Fibroblast of lung (primary cell): ENCODE results near the gene MXI1. TPM values are rescaled to one million over a fixed set of nuclear protein-coding genes. Genes with fewer than 3 reads are reported as not detected.
A peak's percentile ranks its signal among the peaks of the same experiment; 100 is the strongest.

Experiments
- DNase-seq, 2 donors: peaks; one replicate each; pipeline versions ENCODE4 v3.0.0 to v3.0.0-alpha.2; 2010; ENCODE audit warnings: low read depth in 2 of 2
- H2AFZ ChIP-seq: 2 replicates; pipeline ENCODE4 v1.5.1; 2012; ENCODE audit warnings: low read length, control low read depth, inconsistent platforms
- H3K27ac ChIP-seq: 2 replicates; pipeline ENCODE4 v1.5.1; 2011; ENCODE audit warnings: low read length, control low read depth; ENCODE audit not compliant: insufficient read depth
- H3K27me3 ChIP-seq: 2 replicates; pipeline ENCODE4 v1.5.1; 2011; ENCODE audit warnings: mild to moderate bottlenecking, low read length; ENCODE audit not compliant: control insufficient read depth, insufficient read depth
- H3K36me3 ChIP-seq: 2 replicates; pipeline ENCODE4 v1.5.1; 2011; ENCODE audit warnings: low read length; ENCODE audit not compliant: control insufficient read depth, insufficient read depth
- H3K4me1 ChIP-seq: 2 replicates; pipeline ENCODE4 v1.5.1; 2011; ENCODE audit warnings: low read length; ENCODE audit not compliant: control insufficient read depth, insufficient read depth; ENCODE audit errors: extremely low read depth
- H3K4me2 ChIP-seq: 2 replicates; pipeline ENCODE4 v1.5.1; 2011; ENCODE audit warnings: low read length, control low read depth; ENCODE audit not compliant: insufficient read depth; ENCODE audit errors: extremely low read depth
- H3K4me3 ChIP-seq, 4 experiments: fragments of 200-600 bp in 1 of 4; sonication (generic) in 1 of 4; replicated peaks in 1 of 4; 2 replicates each; pipeline ENCODE4 v1.5.1; 2011 to 2016; ENCODE audit warnings: low read length in 4 of 4, low read depth in 3 of 4, mild to moderate bottlenecking in 3 of 4, control low read depth in 2 of 4, inconsistent platforms in 1 of 4, mixed read lengths in 1 of 4; ENCODE audit not compliant: insufficient read depth in 1 of 4; ENCODE audit errors: control extremely low read depth in 1 of 4
- H3K79me2 ChIP-seq: 2 replicates; pipeline ENCODE4 v1.5.1; 2012; ENCODE audit warnings: mild to moderate bottlenecking, low read length, inconsistent platforms; ENCODE audit not compliant: control insufficient read depth, insufficient read depth
- H3K9ac ChIP-seq: 2 replicates; pipeline ENCODE4 v1.5.1; 2011; ENCODE audit warnings: mild to moderate bottlenecking, low read length, control low read depth; ENCODE audit not compliant: insufficient read depth
- H3K9me3 ChIP-seq: 2 replicates; pipeline ENCODE4 v1.5.1; 2012; ENCODE audit warnings: low read depth, low read length; ENCODE audit not compliant: control insufficient read depth, insufficient read depth
- H4K20me1 ChIP-seq: 2 replicates; pipeline ENCODE4 v1.5.1; 2011; ENCODE audit warnings: low read length; ENCODE audit not compliant: control insufficient read depth, insufficient read depth; ENCODE audit errors: extremely low read depth
- EZH2 ChIP-seq: IDR thresholded peaks from 2 replicates; pipeline ENCODE4 v1.5.1; 2012; ENCODE audit warnings: low read length, control low read depth, mild to moderate bottlenecking; ENCODE audit errors: missing control alignments
- polyA plus RNA-seq, 2 donors: library from polyadenylated mRNA; depleted of rRNA in 1 of 2; stranded (reverse) in 1 of 2; unstranded in 1 of 2; fragments of >200 nt; gene quantifications; 2 replicates each; pipeline ENCODE4 v1.2.1, GENCODE V29; 2011 to 2012; ENCODE audit warnings: missing spikeins in 1 of 2
- total RNA-seq: library from RNA; depleted of rRNA; stranded (reverse); fragments of >200 nt; gene quantifications from 2 replicates; pipeline ENCODE4 v1.2.1, GENCODE V29; 2014
- TF ChIP-seq, protein P1 (sequence below), 2 donors: IDR thresholded peaks in 1 of 2; conservative IDR thresholded peaks in 1 of 2; 1 replicate in 1 of 2; 2 replicates in 1 of 2; pipeline ENCODE4 v1.5.1; 2011 to 2012; ENCODE audit warnings: low read length in 2 of 2, control low read depth in 1 of 2, inconsistent platforms in 1 of 2, low read depth in 1 of 2, mild to moderate bottlenecking in 1 of 2

MXI1 gene
- total and polyA plus RNA-seq, 2 donors (not counting 1 experiment from before 2014, with no cell fraction given), result 18.7 to 40.1 TPM

DNA sequence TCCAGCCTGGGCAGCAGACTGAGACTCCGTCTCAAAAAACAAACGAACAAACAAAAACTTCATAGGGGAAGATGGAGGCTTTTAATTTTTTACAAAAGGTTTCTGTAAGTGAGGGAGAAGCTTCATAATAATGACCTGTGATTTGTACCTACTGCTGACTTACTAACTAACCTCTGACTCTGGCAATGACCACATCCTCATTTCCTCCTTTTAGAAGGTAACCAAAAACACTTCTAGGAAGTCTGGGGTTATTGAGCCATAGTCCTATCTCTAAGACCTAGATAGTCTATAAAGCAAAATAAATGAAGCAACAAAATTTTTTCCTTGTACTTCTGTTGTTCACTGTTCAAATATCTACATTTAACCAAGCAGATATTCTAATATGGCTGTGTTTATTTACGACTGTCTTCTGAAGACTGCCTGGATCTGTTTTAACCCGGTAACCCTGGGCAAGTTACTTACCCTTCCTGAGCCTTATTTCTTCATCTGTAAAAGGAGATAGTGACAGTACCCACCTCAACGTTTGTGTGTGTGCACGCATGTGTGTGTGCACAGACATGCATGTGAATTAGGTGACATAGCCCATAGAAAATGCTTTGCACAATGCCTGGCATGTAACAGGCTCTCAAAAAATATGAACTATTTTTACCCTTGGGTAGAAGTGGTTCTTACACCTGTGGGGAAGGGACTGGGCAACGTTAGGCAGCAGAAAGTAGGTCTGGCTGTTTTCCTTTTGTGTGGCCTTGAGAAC, 128.1 kb downstream of the MXI1 start:
- Histone ChIP-seq H3K4me1 (peaks cover 13% of the 10 kb centered on the region), H4K20me1 (no peaks in the 10 kb centered on the region), H3K36me3 (no peaks in the 10 kb centered on the region), H3K4me2 (peak overlapping the region; percentile 72), H3K4me3 (peak overlapping the region in 1 of 4 experiments; percentile 16), H2AFZ (no peak overlapping the region), H3K79me2 (no peaks in the 10 kb centered on the region), H3K9me3 (no peaks in the 10 kb centered on the region), H3K27me3 (no peaks in the 10 kb centered on the region), H3K27ac (peak overlapping the region; percentile 57), H3K9ac (no peak overlapping the region)
- TF ChIP-seq, protein P1, sequence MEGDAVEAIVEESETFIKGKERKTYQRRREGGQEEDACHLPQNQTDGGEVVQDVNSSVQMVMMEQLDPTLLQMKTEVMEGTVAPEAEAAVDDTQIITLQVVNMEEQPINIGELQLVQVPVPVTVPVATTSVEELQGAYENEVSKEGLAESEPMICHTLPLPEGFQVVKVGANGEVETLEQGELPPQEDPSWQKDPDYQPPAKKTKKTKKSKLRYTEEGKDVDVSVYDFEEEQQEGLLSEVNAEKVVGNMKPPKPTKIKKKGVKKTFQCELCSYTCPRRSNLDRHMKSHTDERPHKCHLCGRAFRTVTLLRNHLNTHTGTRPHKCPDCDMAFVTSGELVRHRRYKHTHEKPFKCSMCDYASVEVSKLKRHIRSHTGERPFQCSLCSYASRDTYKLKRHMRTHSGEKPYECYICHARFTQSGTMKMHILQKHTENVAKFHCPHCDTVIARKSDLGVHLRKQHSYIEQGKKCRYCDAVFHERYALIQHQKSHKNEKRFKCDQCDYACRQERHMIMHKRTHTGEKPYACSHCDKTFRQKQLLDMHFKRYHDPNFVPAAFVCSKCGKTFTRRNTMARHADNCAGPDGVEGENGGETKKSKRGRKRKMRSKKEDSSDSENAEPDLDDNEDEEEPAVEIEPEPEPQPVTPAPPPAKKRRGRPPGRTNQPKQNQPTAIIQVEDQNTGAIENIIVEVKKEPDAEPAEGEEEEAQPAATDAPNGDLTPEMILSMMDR (conservative IDR thresholded peaks at IDR 0.05 in 1 of 2, IDR thresholded peaks at IDR 0.05 in 1 of 2; ENCODE audit: low read depth in 1 of 2, low read length in 2 of 2), result no peak
- TF ChIP-seq EZH2, result no peak
- no peak for DNase-seq

DNA sequence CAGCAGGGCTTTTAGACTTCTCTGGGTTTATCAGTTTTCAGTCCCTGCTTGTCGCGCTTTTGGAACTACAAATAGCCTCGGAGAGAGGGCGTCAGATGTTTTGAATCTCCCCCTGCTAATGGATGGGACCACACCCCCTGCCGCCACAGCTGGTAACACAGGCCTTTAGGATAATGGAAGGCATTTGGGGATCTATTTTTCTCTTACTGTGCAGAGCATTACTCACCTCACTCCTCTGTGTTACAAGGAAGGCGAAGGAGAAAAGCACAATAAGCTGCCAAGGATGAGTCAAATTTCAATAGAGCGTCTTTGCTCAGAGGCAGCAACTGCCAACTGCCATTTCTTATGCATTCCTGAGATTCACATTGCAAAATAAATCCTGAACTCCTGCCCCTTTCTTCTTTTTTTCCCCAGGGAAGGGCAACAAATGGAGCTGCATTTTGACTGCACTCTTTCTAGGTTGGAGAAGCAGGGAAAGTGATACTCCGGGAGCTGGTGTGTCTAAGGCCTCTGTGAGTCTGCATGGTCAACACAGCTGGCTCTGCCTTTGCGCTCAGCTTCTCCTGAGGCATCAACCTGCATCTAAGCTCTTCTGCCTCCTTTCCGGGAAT, 128.8 kb downstream of the MXI1 start:
- Histone ChIP-seq H3K4me2 (peak overlapping the region; percentile 72), H2AFZ (no peak overlapping the region), H3K36me3 (no peaks in the 10 kb centered on the region), H3K4me3 (peak overlapping the region in 1 of 4 experiments; percentile 16), H3K27me3 (no peaks in the 10 kb centered on the region), H3K79me2 (no peaks in the 10 kb centered on the region), H4K20me1 (no peaks in the 10 kb centered on the region), H3K9me3 (no peaks in the 10 kb centered on the region), H3K27ac (peak overlapping the region; percentile 62), H3K9ac (no peak overlapping the region), H3K4me1 (peaks cover 13% of the 10 kb centered on the region)
- DNase-seq, result peak; percentile 98 to 99
- TF ChIP-seq EZH2, result no peak
- TF ChIP-seq, protein P1 (conservative IDR thresholded peaks at IDR 0.05 in 1 of 2, IDR thresholded peaks at IDR 0.05 in 1 of 2; ENCODE audit: low read depth in 1 of 2, low read length in 2 of 2), result peak; percentile 13 to 36

Other genes with a start within 250 kb of the MXI1 start
- 93.0 and 114 TPM in 2 replicates for gene ADD3, start 199.6 kb upstream of the MXI1 start, total RNA-seq
- 213 and 416 TPM in 2 replicates for gene ADD3, start 199.6 kb upstream of the MXI1 start, polyA plus RNA-seq
- gene SMNDC1, start 97.3 kb downstream of the MXI1 start, total RNA-seq, result 7.2 and 8.9 TPM in 2 replicates
- gene SMNDC1, start 97.3 kb downstream of the MXI1 start, polyA plus RNA-seq, result 17.6 and 19.4 TPM in 2 replicates